Measurements from ENCODE around the gene RRAGD. TPM values are rescaled to one million over a fixed set of nuclear protein-coding genes. Genes with fewer than 3 reads are reported as not detected.

Gene RRAGD
- total RNA-seq, 2 experiments from 2014 or later: 19.7 to 22.1 TPM

- H3K4me1 Mint-ChIP-seq (ENCODE audit: low read depth): peaks cover 2% of the 10 kb centered on the region
- H3K27ac Mint-ChIP-seq: no peak overlapping the region
- ATAC-seq (no peak), DNase-seq (no peak)
- CTCF ChIA-PET: interaction anchor here (1.0 to 1.3 kb wide), 2 partner anchors 80 to 100 kb away, joined by 3 read pairs; no protein-coding TSS in a partner anchor
- POLR2A ChIA-PET: no interaction called here
- no peaks in the 10 kb centered on the region for H3K27me3 Mint-ChIP-seq
- no peak overlapping the region for H3K4me3 Mint-ChIP-seq
- intact Hi-C loops (cut with micrococcal nuclease): no loop called here
- TF ChIP-seq CTCF (IDR thresholded peaks at IDR 0.05): no peak
- H3K9me3 Mint-ChIP-seq: no peaks in the 10 kb centered on the region
- no peaks in the 10 kb centered on the region for H3K36me3 Mint-ChIP-seq (ENCODE audit: low read depth)
Measured at GRCh38 chr6:89452281-89452680, 40.2 kb upstream of the RRAGD start.

DNA sequence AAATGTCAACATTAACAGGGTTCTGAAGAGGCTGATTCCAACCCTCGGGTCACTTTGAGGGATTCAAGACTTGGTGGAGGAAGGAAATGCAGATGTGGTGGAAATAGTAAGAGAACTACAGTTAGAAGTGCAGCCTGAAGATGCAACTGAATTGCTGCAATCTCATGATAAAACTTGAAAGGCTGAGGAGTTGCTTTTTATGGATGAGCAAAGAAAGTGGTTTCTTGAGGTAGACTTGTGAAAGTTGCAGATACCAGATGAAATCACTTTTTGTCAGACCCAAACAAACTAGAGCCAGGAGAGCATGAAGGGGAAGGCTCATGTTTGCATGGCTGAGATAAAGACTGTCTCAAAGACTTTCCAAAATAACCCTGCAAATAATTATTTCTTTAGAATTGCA, 37.1 kb upstream of the RRAGD start:
- Mint-ChIP-seq H3K36me3 (ENCODE audit: low read depth) (no peaks in the 10 kb centered on the region), H3K27me3 (no peaks in the 10 kb centered on the region), H3K27ac (no peak overlapping the region), H3K4me3 (no peak overlapping the region), H3K9me3 (no peaks in the 10 kb centered on the region), H3K4me1 (ENCODE audit: low read depth) (peaks cover 2% of the 10 kb centered on the region)
- ATAC-seq (no peak), DNase-seq (no peak)
- no peak for TF ChIP-seq CTCF (IDR thresholded peaks at IDR 0.05)
- intact Hi-C loops (cut with micrococcal nuclease): no loop called here
- ChIA-PET POLR2A (no interaction called here), CTCF (no interaction called here)

DNA sequence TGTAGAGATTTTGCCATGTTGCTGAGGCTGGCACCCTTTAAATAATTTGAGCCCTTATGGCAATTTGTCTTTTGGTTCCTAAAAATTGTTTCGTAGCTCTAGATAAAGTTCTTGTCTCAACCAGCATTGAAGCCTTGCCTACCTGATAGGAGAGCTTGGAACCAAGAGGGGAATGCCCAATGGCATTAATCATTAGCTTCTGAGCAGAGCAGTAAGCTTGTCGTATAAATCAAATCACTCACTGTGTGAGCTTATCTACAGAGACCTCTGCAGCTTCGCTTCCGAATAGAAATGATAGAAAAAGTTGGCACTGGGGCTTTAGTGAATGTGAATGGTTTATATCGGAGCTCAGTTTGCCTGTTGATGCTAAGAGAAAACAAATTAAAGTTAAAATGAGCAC, 31.6 kb upstream of the RRAGD start:
- no peaks in the 10 kb centered on the region for H3K4me1 Mint-ChIP-seq (ENCODE audit: low read depth)
- TF ChIP-seq CTCF (IDR thresholded peaks at IDR 0.05): no peak
- H3K27ac Mint-ChIP-seq: no peak overlapping the region
- ChIA-PET CTCF (interaction anchor here (0.7 to 1.4 kb wide), 4 partner anchors 11 to 76 kb away, joined by 3 to 4 read pairs (median 4); no protein-coding TSS in a partner anchor), POLR2A (no interaction called here)
- H3K4me3 Mint-ChIP-seq: no peak overlapping the region
- H3K27me3 Mint-ChIP-seq: no peaks in the 10 kb centered on the region
- no peaks in the 10 kb centered on the region for H3K9me3 Mint-ChIP-seq
- H3K36me3 Mint-ChIP-seq (ENCODE audit: low read depth): no peaks in the 10 kb centered on the region
- intact Hi-C loops (cut with micrococcal nuclease): no loop called here
- DNase-seq (no peak), ATAC-seq (no peak)

DNA sequence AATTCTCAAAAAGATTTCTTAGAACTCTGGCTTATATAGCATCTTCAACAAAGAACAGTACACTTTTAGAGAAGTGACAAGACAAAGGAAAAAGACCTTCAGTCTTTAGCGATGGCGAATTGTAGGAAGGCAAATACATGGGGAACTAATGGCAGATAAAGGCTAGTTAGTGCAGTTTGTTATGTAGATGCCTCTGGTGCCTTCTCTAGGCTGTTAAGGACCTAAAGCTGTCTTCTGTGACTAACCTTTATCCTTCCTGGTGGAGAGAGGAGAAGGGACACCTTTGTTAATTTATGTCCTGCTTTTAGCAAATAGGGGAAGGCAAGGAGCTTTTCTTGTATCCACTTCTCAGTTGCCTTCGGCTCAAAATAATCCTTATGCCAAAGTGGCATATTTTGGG, 28.1 kb upstream of the RRAGD start:
- ChIA-PET POLR2A (interaction anchor here (1.0 kb wide), 1 partner anchor 187 kb away, joined by 3 read pairs; no protein-coding TSS in a partner anchor), CTCF (interaction anchor here (1.1 to 2.5 kb wide), 3 partner anchors 8 to 171 kb away, joined by 3 to 6 read pairs (median 3); no protein-coding TSS in a partner anchor)
- ATAC-seq: no peak
- H3K9me3 Mint-ChIP-seq: no peaks in the 10 kb centered on the region
- no peak overlapping the region for H3K4me3 Mint-ChIP-seq
- no peaks in the 10 kb centered on the region for H3K27me3 Mint-ChIP-seq
- H3K27ac Mint-ChIP-seq: no peak overlapping the region
- intact Hi-C loops (cut with micrococcal nuclease): no loop called here
- peaks cover 6% of the 10 kb centered on the region for H3K4me1 Mint-ChIP-seq (ENCODE audit: low read depth)
- no peaks in the 10 kb centered on the region for H3K36me3 Mint-ChIP-seq (ENCODE audit: low read depth)
- no peak for DNase-seq
- no peak for TF ChIP-seq CTCF (IDR thresholded peaks at IDR 0.05)

DNA sequence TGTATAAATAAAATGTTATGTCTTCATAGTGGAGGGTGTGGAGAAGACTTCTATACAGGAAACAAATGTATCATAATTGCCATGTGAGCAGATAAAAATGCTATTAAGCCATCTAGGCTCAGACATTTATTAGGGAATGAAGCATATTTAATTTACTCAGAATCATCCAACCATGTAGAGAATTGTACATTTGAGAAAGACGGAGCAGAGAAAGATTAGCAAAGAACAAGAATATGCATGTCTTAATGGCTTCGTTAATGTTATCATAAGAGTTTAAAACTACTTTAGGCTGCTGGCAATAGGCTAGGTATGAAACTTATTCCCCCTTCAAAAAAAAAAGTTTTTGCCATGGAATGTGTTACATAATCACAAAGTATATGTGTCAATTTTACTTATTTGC, 26.9 kb upstream of the RRAGD start:
- ATAC-seq (no peak), DNase-seq (no peak)
- H3K36me3 Mint-ChIP-seq (ENCODE audit: low read depth): no peaks in the 10 kb centered on the region
- peaks cover 6% of the 10 kb centered on the region for H3K4me1 Mint-ChIP-seq (ENCODE audit: low read depth)
- intact Hi-C loops (cut with micrococcal nuclease): no loop called here
- no peak overlapping the region for H3K27ac Mint-ChIP-seq
- H3K9me3 Mint-ChIP-seq: no peaks in the 10 kb centered on the region
- H3K4me3 Mint-ChIP-seq: no peak overlapping the region
- ChIA-PET POLR2A (no interaction called here), CTCF (no interaction called here)
- no peak for TF ChIP-seq CTCF (IDR thresholded peaks at IDR 0.05)
- H3K27me3 Mint-ChIP-seq: no peaks in the 10 kb centered on the region
